ENCODE measurements around the gene PDS5A.
"Not testable (repeated sequence)": the region's sequence is repeated elsewhere in the genome, so short reads cannot be mapped to it uniquely, and the experiment has no call there.

Gene PDS5A

GRCh38 chr4:39821951-39822350, 155.8 kb downstream of the PDS5A start:
- DNase-seq = no peak

- DNase-seq = peak; percentile 44
These were observed 157.5 kb downstream of the PDS5A start for GRCh38 chr4:39820186-39820585.

- DNase-seq = no peak
These were observed 159.1 kb downstream of the PDS5A start for GRCh38 chr4:39818646-39819045.

GRCh38 chr4:39814403-39815185, 163.1 kb downstream of the PDS5A start:
- no peak for DNase-seq

GRCh38 chr4:39813761-39814160, 163.9 kb downstream of the PDS5A start:
- DNase-seq = not testable (repeated sequence)

GRCh38 chr4:39813033-39813432, 164.7 kb downstream of the PDS5A start:
- not testable (repeated sequence) for DNase-seq

- DNase-seq = no peak
These were observed 165.2 kb downstream of the PDS5A start for GRCh38 chr4:39812500-39812899.

GRCh38 chr4:39808231-39808749, 169.4 kb downstream of the PDS5A start:
- DNase-seq = no peak

- no peak for DNase-seq
These were observed 175.7 kb downstream of the PDS5A start for GRCh38 chr4:39802005-39802404.

GRCh38 chr4:39792976-39793375, 184.7 kb downstream of the PDS5A start:
- DNase-seq = not testable (repeated sequence)

GRCh38 chr4:39792529-39792928, 185.2 kb downstream of the PDS5A start:
- no peak for DNase-seq

GRCh38 chr4:39792128-39792527, 185.6 kb downstream of the PDS5A start:
- no peak for DNase-seq

- no peak for DNase-seq
These were observed 190.9 kb downstream of the PDS5A start for GRCh38 chr4:39786838-39787237.

GRCh38 chr4:39785083-39785482, 192.6 kb downstream of the PDS5A start:
- DNase-seq = no peak

- DNase-seq = peak; percentile 22
These were observed 195.7 kb downstream of the PDS5A start for GRCh38 chr4:39781988-39782387.
